PC-3 (cell line): ENCODE measurements around the gene NPC1. TPM values are rescaled to one million over a fixed set of nuclear protein-coding genes. Genes with fewer than 3 reads are reported as not detected.

ENCODE experiments used
- ATAC-seq: fragments of 200-7000 bp; cut with Tn5 transposase; 2 replicates; pipeline ENCODE4 v1.9.1; 2020; ENCODE audit warnings: mild to moderate bottlenecking, moderate library complexity
- BruUV-seq: library from RNA; stranded (reverse); fragments of 400-500 nt; replicated peaks from 2 replicates; lab custom pipeline; 2021; lab: Mats Ljungman, UMichigan
- CTCF ChIA-PET: fragments of 300-600 bp; sonication (Branson Sonifier 250); formaldehyde crosslinking; loops from one replicate; lab custom pipeline; 2022; ENCODE audit warnings: antibody characterized with exemption; lab: Charles Lee
- POLR2A ChIA-PET: fragments of 300-600 bp; sonication (Branson Sonifier 250); formaldehyde crosslinking; loops from one replicate; lab custom pipeline; 2022; ENCODE audit warnings: antibody characterized with exemption; ENCODE audit not compliant: unreplicated experiment; lab: Charles Lee
- DNase-seq: peaks from one replicate; pipeline ENCODE4 v3.0.0-alpha.2; 2015
- H2AFZ ChIP-seq: fragments of 300-600 bp; sonication (generic); 2 replicates; pipeline ENCODE4 v1.6.0; 2016; ENCODE audit warnings: antibody characterized with exemption, low read length
- H3F3A ChIP-seq: fragments of 300-600 bp; sonication (generic); one replicate; pipeline ENCODE4 v1.6.0; 2017; ENCODE audit warnings: antibody characterized with exemption, low read length, control low read depth, mild to moderate bottlenecking; ENCODE audit not compliant: unreplicated experiment
- H3K27ac ChIP-seq: fragments of 300-600 bp; sonication (generic); 2 replicates; pipeline ENCODE4 v1.5.1; 2016; ENCODE audit warnings: mild to moderate bottlenecking, low read length
- H3K27me3 ChIP-seq: fragments of 300-600 bp; sonication (generic); 2 replicates; pipeline ENCODE4 v1.6.1; 2016; ENCODE audit warnings: low read length, mixed read lengths
- H3K36me3 ChIP-seq: fragments of 300-600 bp; sonication (generic); 2 replicates; pipeline ENCODE4 v1.6.1; 2016; ENCODE audit warnings: low read depth, mixed run types, low read length, mixed read lengths
- H3K4me1 ChIP-seq: fragments of 300-600 bp; sonication (generic); 2 replicates; pipeline ENCODE4 v1.5.1; 2016; ENCODE audit warnings: low read length; ENCODE audit not compliant: insufficient read depth
- H3K4me2 ChIP-seq: fragments of 300-600 bp; sonication (generic); 2 replicates; pipeline ENCODE4 v1.6.0; 2016; ENCODE audit warnings: low read length
- H3K4me3 ChIP-seq: fragments of 300-600 bp; sonication (generic); 2 replicates; pipeline ENCODE4 v1.5.1; 2016; ENCODE audit warnings: mild to moderate bottlenecking, low read length, mixed read lengths
- H3K79me2 ChIP-seq: fragments of 300-600 bp; sonication (generic); 2 replicates; pipeline ENCODE4 v1.6.1; 2017; ENCODE audit warnings: low read length, mixed read lengths
- H3K9ac ChIP-seq: fragments of 300-600 bp; sonication (generic); 2 replicates; pipeline ENCODE4 v1.6.0; 2016; ENCODE audit warnings: mild to moderate bottlenecking, low read length
- H3K9me2 ChIP-seq: fragments of 300-600 bp; sonication (generic); replicated peaks from 2 replicates; pipeline ENCODE4 v1.6.1; 2016; ENCODE audit warnings: mixed run types, low read length, mixed read lengths
- H3K9me3 ChIP-seq: fragments of 300-600 bp; sonication (generic); 2 replicates; pipeline ENCODE4 v1.6.1; 2016; ENCODE audit warnings: low read length, mixed read lengths
- H4K20me1 ChIP-seq: fragments of 300-600 bp; sonication (generic); 2 replicates; pipeline ENCODE4 v1.6.1; 2016; ENCODE audit warnings: low read length, mixed read lengths
- EZH2 ChIP-seq: fragments of 300-600 bp; sonication (generic); IDR thresholded peaks from one replicate; pipeline ENCODE4 v1.6.1; 2017; ENCODE audit warnings: antibody characterized with exemption, mild to moderate bottlenecking, low read length; ENCODE audit not compliant: unreplicated experiment
- EZH2phosphoT487 ChIP-seq: fragments of 300-600 bp; sonication (generic); IDR thresholded peaks from 2 replicates; pipeline ENCODE4 v1.6.1; 2018; ENCODE audit warnings: mild to moderate bottlenecking, antibody characterized with exemption, low read length, borderline replicate concordance
- intact Hi-C: fragments of 100-400 bp; cut with micrococcal nuclease; formaldehyde crosslinking; loops from 2 replicates; pipeline ENCODE4 v1.9.0; 2023
- total RNA-seq: library from RNA; depleted of rRNA; stranded (reverse); fragments of >200 nt; gene quantifications from 2 replicates; pipeline ENCODE4 v1.2.3, GENCODE V29; 2014
- TF ChIP-seq, protein P1 (sequence below): fragments of 300-600 bp; sonication (generic); conservative IDR thresholded peaks from 2 replicates; pipeline ENCODE4 v1.5.1; 2017; ENCODE audit warnings: antibody characterized with exemption, low read depth, mild to moderate bottlenecking, low read length

NPC1 gene
- total RNA-seq, 1 experiment from 2014 or later: 85.5 TPM

DNA sequence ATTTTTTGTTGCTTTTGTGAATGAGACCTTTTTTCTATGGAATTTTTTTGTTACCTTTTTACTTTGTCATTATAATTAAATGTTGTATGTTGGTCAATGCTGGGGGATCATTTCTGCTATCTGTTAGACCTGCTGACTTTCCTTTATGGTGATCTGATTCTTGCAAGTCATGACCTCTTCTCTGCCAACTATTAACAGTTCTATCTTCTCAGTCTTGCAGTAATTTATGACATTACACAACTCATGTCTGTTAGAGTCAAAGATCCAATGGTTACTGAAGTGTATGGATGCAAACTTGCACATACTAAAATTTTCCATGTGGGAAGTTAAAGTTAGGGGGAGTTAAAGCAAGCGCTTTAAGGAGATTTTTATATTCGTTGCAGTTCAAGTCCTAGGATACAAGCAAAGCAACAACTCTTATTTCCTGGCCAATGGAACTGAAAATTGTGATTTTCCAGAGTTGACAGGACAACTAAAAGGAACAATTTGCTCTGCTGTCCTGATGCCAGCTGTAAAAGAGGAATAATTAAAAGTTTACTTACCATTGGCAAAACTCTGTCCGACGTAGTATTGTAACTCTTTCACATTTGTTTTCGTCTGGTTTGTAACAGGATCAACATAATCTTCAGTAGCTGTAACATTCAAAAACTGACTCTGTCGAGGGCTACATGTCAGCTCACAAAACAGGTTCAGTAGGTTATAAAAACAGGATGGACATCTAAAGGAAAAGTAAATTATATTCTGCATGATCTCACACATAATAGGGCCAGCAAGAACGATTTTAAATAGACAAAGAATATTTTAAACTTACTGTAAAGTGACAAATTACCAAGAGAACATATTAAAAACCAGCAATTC lies 17.8 kb downstream of the NPC1 start:
- H3F3A ChIP-seq: no peaks in the 10 kb centered on the region
- intact Hi-C loops: no loop called here
- ChIA-PET POLR2A (no interaction called here), CTCF (no interaction called here)
- H3K4me1 ChIP-seq: peaks cover under 1% of the 10 kb centered on the region
- DNase-seq (no peak), ATAC-seq (no peak; the same call in 1 of the 2 replicates)
- no peak overlapping the region for H3K27ac ChIP-seq
- H3K9ac ChIP-seq: no peak overlapping the region
- TF ChIP-seq, protein P1, sequence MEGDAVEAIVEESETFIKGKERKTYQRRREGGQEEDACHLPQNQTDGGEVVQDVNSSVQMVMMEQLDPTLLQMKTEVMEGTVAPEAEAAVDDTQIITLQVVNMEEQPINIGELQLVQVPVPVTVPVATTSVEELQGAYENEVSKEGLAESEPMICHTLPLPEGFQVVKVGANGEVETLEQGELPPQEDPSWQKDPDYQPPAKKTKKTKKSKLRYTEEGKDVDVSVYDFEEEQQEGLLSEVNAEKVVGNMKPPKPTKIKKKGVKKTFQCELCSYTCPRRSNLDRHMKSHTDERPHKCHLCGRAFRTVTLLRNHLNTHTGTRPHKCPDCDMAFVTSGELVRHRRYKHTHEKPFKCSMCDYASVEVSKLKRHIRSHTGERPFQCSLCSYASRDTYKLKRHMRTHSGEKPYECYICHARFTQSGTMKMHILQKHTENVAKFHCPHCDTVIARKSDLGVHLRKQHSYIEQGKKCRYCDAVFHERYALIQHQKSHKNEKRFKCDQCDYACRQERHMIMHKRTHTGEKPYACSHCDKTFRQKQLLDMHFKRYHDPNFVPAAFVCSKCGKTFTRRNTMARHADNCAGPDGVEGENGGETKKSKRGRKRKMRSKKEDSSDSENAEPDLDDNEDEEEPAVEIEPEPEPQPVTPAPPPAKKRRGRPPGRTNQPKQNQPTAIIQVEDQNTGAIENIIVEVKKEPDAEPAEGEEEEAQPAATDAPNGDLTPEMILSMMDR: no peak
- TF ChIP-seq EZH2 (no peak), EZH2phosphoT487 (no peak)
- H3K36me3 ChIP-seq: peaks cover 74% of the 10 kb centered on the region
- H3K9me3 ChIP-seq: no peaks in the 10 kb centered on the region
- BruUV-seq: no TSS peak
- peaks cover 13% of the 10 kb centered on the region for H3K79me2 ChIP-seq
- H4K20me1 ChIP-seq: peaks cover 6% of the 10 kb centered on the region; the same call in 1 of the 2 replicates
- no peaks in the 10 kb centered on the region for H3K27me3 ChIP-seq
- no peak overlapping the region for H2AFZ ChIP-seq
- no peak overlapping the region for H3K4me3 ChIP-seq
- H3K9me2 ChIP-seq: no peaks in the 10 kb centered on the region
- no peak overlapping the region for H3K4me2 ChIP-seq

DNA sequence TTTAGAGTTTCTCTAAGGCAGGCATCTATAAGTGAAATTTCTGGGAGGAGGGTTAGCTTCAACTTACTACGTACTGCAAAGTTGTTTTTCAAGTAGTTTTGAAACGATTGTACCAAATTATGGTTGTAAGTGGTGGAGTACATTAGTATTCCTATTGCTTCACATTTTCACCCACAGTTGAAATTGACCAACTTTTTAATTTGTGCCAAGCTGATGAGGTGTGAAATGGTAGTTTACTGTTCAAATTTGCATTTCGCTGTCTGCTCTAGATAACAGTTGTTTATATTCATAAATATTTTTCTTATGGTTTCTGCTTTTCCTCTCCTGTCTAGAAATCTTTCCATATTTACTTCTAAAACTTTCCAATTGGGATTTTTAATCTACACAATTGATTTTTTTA lies 18.6 kb downstream of the NPC1 start:
- BruUV-seq: no TSS peak
- no peak overlapping the region for H2AFZ ChIP-seq
- H3K79me2 ChIP-seq: peaks cover 5% of the 10 kb centered on the region
- ATAC-seq (no peak), DNase-seq (no peak)
- no peak overlapping the region for H3K4me3 ChIP-seq
- no peaks in the 10 kb centered on the region for H3K27me3 ChIP-seq
- intact Hi-C loops: no loop called here
- no peaks in the 10 kb centered on the region for H3K9me3 ChIP-seq
- no peak for TF ChIP-seq EZH2
- TF ChIP-seq, protein P1: no peak
- no peak for TF ChIP-seq EZH2phosphoT487
- no peak overlapping the region for H3K9ac ChIP-seq
- no peaks in the 10 kb centered on the region for H3K9me2 ChIP-seq
- no peaks in the 10 kb centered on the region for H4K20me1 ChIP-seq
- H3K4me1 ChIP-seq: no peaks in the 10 kb centered on the region
- POLR2A ChIA-PET: no interaction called here
- CTCF ChIA-PET: no interaction called here
- no peaks in the 10 kb centered on the region for H3F3A ChIP-seq
- H3K36me3 ChIP-seq: peaks cover 70% of the 10 kb centered on the region
- H3K4me2 ChIP-seq: no peak overlapping the region
- no peak overlapping the region for H3K27ac ChIP-seq
